ENCODE data around the gene POLR2E. TPM values are rescaled to one million over a fixed set of nuclear protein-coding genes. Genes with fewer than 3 reads are reported as not detected.

Gene POLR2E
- polyA plus RNA-seq, 3 donors = 183 to 222 (median 195) TPM

DNA sequence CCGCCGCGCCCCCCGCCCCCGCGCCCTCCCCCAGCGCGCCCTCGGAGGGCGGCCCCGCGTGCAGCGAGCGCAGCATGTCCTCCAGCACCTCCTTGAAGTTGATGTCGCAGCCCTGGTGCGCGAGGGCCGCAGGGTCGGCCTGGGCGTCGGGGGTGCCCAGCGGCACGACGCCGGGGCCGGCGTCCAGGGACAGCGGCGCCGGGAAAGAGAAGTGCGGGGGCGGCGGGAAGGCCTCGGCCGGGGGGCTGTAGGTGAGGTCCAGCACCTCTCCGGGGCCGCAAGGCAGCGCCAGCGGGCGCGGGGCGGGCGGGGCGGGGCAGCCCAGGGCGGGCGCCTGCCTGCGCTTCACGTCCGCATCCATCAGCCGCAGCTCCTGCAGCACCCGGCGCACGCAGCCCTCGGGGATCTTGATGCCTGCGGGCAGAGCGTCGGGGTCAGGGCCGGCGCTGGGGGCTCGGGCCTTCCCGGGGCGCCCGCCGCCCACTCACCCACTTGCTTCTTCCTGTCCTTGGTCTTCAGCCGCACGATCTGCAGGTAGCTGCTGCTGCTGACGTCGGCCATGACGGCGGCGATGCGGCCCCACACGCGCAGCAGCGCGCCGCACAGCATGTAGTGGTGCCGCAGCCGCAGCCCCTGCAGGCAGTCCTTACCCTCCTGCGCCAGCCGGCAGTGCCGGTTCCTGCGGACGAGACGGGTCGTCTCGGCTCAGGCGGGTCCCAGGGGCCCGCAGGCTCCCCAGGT, 13.3 kb upstream of the POLR2E start:
- Histone ChIP-seq H3K9me3 (replicated peaks in 1 of 2; ENCODE audit: control insufficient read depth in 1 of 2, insufficient read depth in 1 of 2, low read length in 2 of 2) (no peaks in the 10 kb centered on the region), H3K27me3 (ENCODE audit: control insufficient read depth in 2 of 2, insufficient read depth in 2 of 2, low read length in 2 of 2) (no peaks in the 10 kb centered on the region), H3K4me1 (ENCODE audit: control insufficient read depth in 1 of 2, insufficient read depth in 2 of 2, low read length in 2 of 2) (peaks cover 26 to 39% of the 10 kb centered on the region in 2 donors), H3K4me2 (replicated peaks; ENCODE audit: extremely low read depth, low read length, poor library complexity, severe bottlenecking) (no peak overlapping the region), H3K9ac (ENCODE audit: insufficient read depth, low read length, poor library complexity, severe bottlenecking) (no peak overlapping the region), H3K36me3 (replicated peaks in 1 of 2; ENCODE audit: control insufficient read depth in 1 of 2, insufficient read depth in 2 of 2, low read length in 2 of 2) (peaks cover 50 to 65% of the 10 kb centered on the region in 2 donors), H2AFZ (ENCODE audit: insufficient read depth, low read depth, low read length, poor library complexity, severe bottlenecking) (no peak overlapping the region), H3K4me3 (replicated peaks in 1 of 3; ENCODE audit: low read depth in 2 of 3, low read length in 3 of 3) (no peak overlapping the region), H3K27ac (ENCODE audit: low read depth in 1 of 2, low read length in 2 of 2) (no peak overlapping the region), H3K79me2 (ENCODE audit: insufficient read depth, low read length) (peaks cover 17% of the 10 kb centered on the region), H4K20me1 (ENCODE audit: insufficient read depth, low read length) (peaks cover 84% of the 10 kb centered on the region)
- no peak for TF ChIP-seq CTCF (IDR thresholded peaks at IDR 0.05)
- no peaks in the 10 kb centered on the region for H3K27me3 Mint-ChIP-seq (ENCODE audit: low read depth in 3 of 3)
- peaks cover 17% of the 10 kb centered on the region for H3K4me1 Mint-ChIP-seq
- peaks cover 15 to 48% of the 10 kb centered on the region in 2 donors for H3K36me3 Mint-ChIP-seq
- H3K27ac Mint-ChIP-seq = no peak overlapping the region
- no peak overlapping the region for H3K4me3 Mint-ChIP-seq
- intact Hi-C loops (cut with micrococcal nuclease) = loop anchor here in 1 of 2 donors (10.0 kb wide), 2 partner anchors 84 to 136 kb away; partner anchors contain the start of genes ATP5F1D, CNN2, MIDN and RNU6-2
- 95% methylated on average over 80 of the region's 89 CpGs for WGBS (ENCODE audit: insufficient coverage)
- DNase-seq = no peak
- H3K9me3 Mint-ChIP-seq = no peaks in the 10 kb centered on the region

DNA sequence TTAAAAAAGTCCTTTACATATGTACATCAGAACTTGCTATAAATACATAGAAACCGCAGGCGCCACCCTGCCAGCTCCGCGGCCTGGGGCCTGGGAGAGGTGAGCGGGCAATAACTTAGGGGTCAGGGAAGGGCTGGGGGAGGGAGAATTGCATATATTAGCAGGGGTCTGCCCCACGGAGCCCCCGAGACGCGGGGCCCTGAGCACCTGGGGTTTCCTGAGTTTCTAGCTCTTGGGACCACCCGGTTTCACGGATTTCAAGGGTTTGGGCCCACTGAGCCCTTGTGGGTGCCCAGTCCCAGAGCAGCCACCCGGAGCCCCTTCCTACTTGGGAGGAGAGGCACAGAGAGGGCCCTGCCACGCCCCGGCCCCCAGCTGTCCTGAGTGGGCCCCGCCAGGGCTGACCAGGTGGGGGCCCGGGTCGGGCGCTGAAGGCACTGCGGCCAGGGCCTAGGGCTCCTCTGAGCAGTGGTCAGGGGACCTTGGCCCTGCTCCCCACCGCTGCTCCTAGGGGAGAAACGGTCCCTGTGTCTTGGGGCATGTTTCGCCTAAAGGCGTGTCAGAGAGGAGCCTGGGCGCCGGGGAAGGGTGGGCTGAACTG, 12.6 kb upstream of the POLR2E start:
- Mint-ChIP-seq H3K9me3 (no peaks in the 10 kb centered on the region), H3K27ac (no peak overlapping the region), H3K27me3 (ENCODE audit: low read depth in 3 of 3) (no peaks in the 10 kb centered on the region), H3K36me3 (peaks cover 14 to 45% of the 10 kb centered on the region in 2 donors), H3K4me1 (peaks cover 22% of the 10 kb centered on the region), H3K4me3 (no peak overlapping the region)
- Histone ChIP-seq H3K4me3 (replicated peaks in 1 of 3; ENCODE audit: low read depth in 2 of 3, low read length in 3 of 3) (no peak overlapping the region), H3K9me3 (replicated peaks in 1 of 2; ENCODE audit: control insufficient read depth in 1 of 2, insufficient read depth in 1 of 2, low read length in 2 of 2) (no peaks in the 10 kb centered on the region), H3K4me2 (replicated peaks; ENCODE audit: extremely low read depth, low read length, poor library complexity, severe bottlenecking) (no peak overlapping the region), H3K36me3 (replicated peaks in 1 of 2; ENCODE audit: control insufficient read depth in 1 of 2, insufficient read depth in 2 of 2, low read length in 2 of 2) (peaks cover 47 to 62% of the 10 kb centered on the region in 2 donors), H3K79me2 (ENCODE audit: insufficient read depth, low read length) (peaks cover 23% of the 10 kb centered on the region), H2AFZ (ENCODE audit: insufficient read depth, low read depth, low read length, poor library complexity, severe bottlenecking) (no peak overlapping the region), H3K9ac (ENCODE audit: insufficient read depth, low read length, poor library complexity, severe bottlenecking) (no peak overlapping the region), H3K27me3 (ENCODE audit: control insufficient read depth in 2 of 2, insufficient read depth in 2 of 2, low read length in 2 of 2) (no peaks in the 10 kb centered on the region), H3K27ac (ENCODE audit: low read depth in 1 of 2, low read length in 2 of 2) (no peak overlapping the region), H4K20me1 (ENCODE audit: insufficient read depth, low read length) (peaks cover 77% of the 10 kb centered on the region), H3K4me1 (ENCODE audit: control insufficient read depth in 1 of 2, insufficient read depth in 2 of 2, low read length in 2 of 2) (peaks cover 32 to 41% of the 10 kb centered on the region in 2 donors)
- TF ChIP-seq CTCF (IDR thresholded peaks at IDR 0.05) = no peak
- intact Hi-C loops (cut with micrococcal nuclease) = loop anchor here in 1 of 2 donors (10.0 kb wide), 2 partner anchors 83 to 137 kb away; partner anchors contain the start of genes ATP5F1D, CNN2, MIDN and RNU6-2
- 99% methylated on average over 20 of the region's 25 CpGs for WGBS (ENCODE audit: insufficient coverage)
- DNase-seq = no peak
